SK-N-SH (cell line): ENCODE results near the gene NR2C1.

ENCODE experiments used
- EP300 ChIP-seq, 2 experiments: IDR thresholded peaks; 2 replicates each; pipeline versions ENCODE4 v1.4.0 to v1.6.1; 2012; ENCODE audit warnings: borderline replicate concordance in 1 of 2, low read depth in 1 of 2, low read length in 1 of 2
- EZH2phosphoT487 ChIP-seq: fragments of 200-600 bp; sonication (generic); IDR thresholded peaks from 2 replicates; pipeline ENCODE4 v1.6.1; 2017; ENCODE audit warnings: low read depth, mixed run types, mild to moderate bottlenecking, antibody characterized with exemption, moderate library complexity, borderline replicate concordance
- JUND ChIP-seq: IDR thresholded peaks from 2 replicates; pipeline ENCODE4 v1.4.0; 2012
- REST ChIP-seq: IDR thresholded peaks from 2 replicates; pipeline ENCODE4 v1.6.1; 2012; ENCODE audit warnings: mild to moderate bottlenecking, low read depth, low read length, moderate library complexity
- SMC3 ChIP-seq: IDR thresholded peaks from 2 replicates; pipeline ENCODE4 v1.6.1; 2012; ENCODE audit warnings: low read depth, low read length, improper control_type of control experiment
- ZBTB33 ChIP-seq: IDR thresholded peaks from 2 replicates; pipeline ENCODE4 v1.4.0; 2012; ENCODE audit warnings: low read depth, borderline replicate concordance
- TF ChIP-seq, protein P1 (sequence below): fragments of 200-600 bp; sonication (generic); IDR thresholded peaks from 2 replicates; pipeline ENCODE4 v1.6.1; 2017; ENCODE audit warnings: antibody characterized with exemption, mild to moderate bottlenecking, moderate library complexity

DNA sequence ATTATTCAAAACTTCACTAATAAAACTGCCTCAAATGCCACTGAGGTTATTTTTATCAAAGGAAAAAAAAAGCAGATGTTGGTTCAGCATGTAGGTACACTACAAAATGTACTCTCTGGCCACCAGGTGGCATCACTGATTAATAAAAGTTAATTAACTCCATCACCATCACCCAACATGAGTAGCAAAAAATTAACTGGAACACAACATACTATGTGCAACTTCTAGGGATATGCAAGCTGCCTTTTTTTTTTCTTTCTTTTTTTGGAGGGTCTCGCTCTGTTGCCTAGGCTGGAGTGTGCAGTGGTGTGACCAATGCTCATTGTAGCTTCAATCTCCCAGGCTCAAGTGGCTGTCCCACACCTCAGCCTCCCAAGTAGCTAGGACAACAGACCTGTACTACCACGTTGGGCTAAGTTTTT lies 43.8 kb upstream of the NR2C1 start:
- TF ChIP-seq JUND (no peak), EP300 (IDR thresholded peaks at IDR 0.05; ENCODE audit: borderline replicate concordance in 1 of 2, low read depth in 1 of 2, low read length in 1 of 2) (no peak), EZH2phosphoT487 (no peak), REST (no peak), ZBTB33 (no peak), SMC3 (peak; percentile 91)
- TF ChIP-seq, protein P1, sequence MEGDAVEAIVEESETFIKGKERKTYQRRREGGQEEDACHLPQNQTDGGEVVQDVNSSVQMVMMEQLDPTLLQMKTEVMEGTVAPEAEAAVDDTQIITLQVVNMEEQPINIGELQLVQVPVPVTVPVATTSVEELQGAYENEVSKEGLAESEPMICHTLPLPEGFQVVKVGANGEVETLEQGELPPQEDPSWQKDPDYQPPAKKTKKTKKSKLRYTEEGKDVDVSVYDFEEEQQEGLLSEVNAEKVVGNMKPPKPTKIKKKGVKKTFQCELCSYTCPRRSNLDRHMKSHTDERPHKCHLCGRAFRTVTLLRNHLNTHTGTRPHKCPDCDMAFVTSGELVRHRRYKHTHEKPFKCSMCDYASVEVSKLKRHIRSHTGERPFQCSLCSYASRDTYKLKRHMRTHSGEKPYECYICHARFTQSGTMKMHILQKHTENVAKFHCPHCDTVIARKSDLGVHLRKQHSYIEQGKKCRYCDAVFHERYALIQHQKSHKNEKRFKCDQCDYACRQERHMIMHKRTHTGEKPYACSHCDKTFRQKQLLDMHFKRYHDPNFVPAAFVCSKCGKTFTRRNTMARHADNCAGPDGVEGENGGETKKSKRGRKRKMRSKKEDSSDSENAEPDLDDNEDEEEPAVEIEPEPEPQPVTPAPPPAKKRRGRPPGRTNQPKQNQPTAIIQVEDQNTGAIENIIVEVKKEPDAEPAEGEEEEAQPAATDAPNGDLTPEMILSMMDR, result peak; percentile 83
